ENCODE data around the gene ANKIB1. TPM values are rescaled to one million over a fixed set of nuclear protein-coding genes. Genes with fewer than 3 reads are reported as not detected.

ANKIB1 gene, protein sequence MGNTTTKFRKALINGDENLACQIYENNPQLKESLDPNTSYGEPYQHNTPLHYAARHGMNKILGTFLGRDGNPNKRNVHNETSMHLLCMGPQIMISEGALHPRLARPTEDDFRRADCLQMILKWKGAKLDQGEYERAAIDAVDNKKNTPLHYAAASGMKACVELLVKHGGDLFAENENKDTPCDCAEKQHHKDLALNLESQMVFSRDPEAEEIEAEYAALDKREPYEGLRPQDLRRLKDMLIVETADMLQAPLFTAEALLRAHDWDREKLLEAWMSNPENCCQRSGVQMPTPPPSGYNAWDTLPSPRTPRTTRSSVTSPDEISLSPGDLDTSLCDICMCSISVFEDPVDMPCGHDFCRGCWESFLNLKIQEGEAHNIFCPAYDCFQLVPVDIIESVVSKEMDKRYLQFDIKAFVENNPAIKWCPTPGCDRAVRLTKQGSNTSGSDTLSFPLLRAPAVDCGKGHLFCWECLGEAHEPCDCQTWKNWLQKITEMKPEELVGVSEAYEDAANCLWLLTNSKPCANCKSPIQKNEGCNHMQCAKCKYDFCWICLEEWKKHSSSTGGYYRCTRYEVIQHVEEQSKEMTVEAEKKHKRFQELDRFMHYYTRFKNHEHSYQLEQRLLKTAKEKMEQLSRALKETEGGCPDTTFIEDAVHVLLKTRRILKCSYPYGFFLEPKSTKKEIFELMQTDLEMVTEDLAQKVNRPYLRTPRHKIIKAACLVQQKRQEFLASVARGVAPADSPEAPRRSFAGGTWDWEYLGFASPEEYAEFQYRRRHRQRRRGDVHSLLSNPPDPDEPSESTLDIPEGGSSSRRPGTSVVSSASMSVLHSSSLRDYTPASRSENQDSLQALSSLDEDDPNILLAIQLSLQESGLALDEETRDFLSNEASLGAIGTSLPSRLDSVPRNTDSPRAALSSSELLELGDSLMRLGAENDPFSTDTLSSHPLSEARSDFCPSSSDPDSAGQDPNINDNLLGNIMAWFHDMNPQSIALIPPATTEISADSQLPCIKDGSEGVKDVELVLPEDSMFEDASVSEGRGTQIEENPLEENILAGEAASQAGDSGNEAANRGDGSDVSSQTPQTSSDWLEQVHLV
- total RNA-seq, result 10 to 100 TPM; 44.1 to 53.3 (median 44.9) TPM

DNA sequence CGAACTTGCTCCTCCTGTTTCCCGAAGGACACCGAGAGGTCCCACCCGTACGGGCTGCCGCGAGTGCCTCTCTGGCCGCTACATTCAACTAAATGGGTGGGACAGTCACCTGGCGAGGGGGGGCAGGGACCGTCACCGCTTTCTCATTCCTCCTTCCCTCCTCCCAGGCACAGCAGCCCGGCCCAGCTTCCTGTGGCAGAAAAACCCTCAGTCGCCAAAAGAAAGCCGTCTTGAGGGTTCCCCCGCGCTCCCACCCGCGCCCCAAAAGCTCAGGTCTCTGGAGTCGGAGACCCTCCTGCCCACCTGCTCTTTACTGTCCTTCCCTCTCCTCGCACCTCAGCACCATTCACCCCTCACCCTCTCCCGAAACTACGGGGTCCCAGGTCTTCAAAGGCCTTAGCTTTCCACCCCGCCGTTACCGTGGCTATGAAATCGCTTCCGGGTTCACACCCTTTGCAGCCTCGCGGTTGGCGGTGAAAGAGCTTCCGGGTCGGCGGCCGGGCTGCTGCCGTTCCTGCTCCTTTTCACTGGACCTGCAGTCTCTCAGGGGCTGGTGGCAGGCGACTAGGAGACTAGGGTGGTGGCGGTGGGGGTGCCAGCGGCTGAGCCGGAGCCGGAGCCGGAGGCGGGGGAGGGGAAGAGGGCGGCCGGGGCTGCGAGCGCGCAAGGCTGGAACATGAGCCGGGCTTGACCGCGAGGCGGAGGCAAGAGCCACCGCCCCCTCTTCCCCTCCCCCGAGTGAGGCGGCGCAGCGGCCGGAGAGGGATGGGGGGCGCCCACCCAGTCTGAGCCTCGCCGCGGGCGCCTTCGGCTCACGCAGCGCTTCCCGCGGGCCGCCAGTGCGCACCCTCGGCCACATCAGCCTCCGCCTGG is at the start of gene ANKIB1, which contains the start of gene KRIT1:
TSS of gene ANKIB1 (plus strand) at position 488 of the 873 bp plus-strand sequence. CDS start 49,005 bp downstream, outside the sequence.
TSS of gene KRIT1 (minus strand) at position 428 of the 873 bp plus-strand sequence. CDS start 3,779 bp downstream, outside the sequence.
- intact Hi-C loops (cut with DNase I), result loop anchor here (5.0 kb wide), 1 partner anchor 207 kb away; no protein-coding TSS in a partner anchor
- no peaks in the 10 kb centered on the region for H3K9me3 ChIP-seq
- TF ChIP-seq POLR2A (IDR thresholded peaks at IDR 0.05) (peak; percentile 15 to 66), CTCF (IDR thresholded peaks at IDR 0.05) (peak in 2 of 6 experiments; percentile 15 to 27)
- DNase-seq, result peak; percentile 90 to 91
- H3K4me1 ChIP-seq, result peaks cover 19 to 28% of the 10 kb centered on the region in 2 donors
- peak within 1 kb of the TSS; percentile 77 to 97 (median 92) for H3K4me3 ChIP-seq (replicated peaks in 1 of 3)
- no peaks in the 10 kb centered on the region for H3K36me3 ChIP-seq
- WGBS, 2 donors, result 0 to 1% methylated on average over 32 to 38 of the region's 71 CpGs
- H3K27me3 ChIP-seq, result no peaks in the 10 kb centered on the region
- H3K27ac ChIP-seq, result peak within 1 kb of the TSS; percentile 77 to 95 (median 86)

DNA sequence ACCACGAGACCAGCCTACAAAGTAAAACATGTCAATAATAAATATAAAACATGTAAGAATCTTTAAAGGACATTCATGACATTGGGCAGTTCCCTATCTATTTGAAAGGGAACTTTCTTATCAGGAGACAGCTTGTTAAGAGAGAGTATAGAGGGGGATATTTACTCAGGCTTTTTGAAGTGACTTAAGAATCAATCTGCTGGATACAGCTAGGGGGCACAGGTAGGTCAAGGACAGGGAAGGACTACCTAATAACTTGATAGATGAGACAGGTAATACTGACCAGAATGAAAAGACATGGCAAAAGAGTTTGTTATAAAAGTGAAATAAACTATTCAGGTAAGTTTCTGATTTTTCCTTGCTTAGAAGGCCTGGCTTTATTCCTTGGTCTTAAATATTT is 45.0 kb upstream of the ANKIB1 start:
- no peaks in the 10 kb centered on the region for H3K9me3 ChIP-seq
- no peak for TF ChIP-seq POLR2A (IDR thresholded peaks at IDR 0.05)
- TF ChIP-seq CTCF (IDR thresholded peaks at IDR 0.05), result peak in 1 of 6 experiments; percentile 9
- H3K27ac ChIP-seq, result no peak overlapping the region
- no peak overlapping the region for H3K4me3 ChIP-seq (replicated peaks in 1 of 3)
- WGBS, 2 donors, result 96 to 100% methylated on average over 1 of the region's 1 CpG
- no peaks in the 10 kb centered on the region for H3K27me3 ChIP-seq
- no peak for DNase-seq
- H3K4me1 ChIP-seq, result no peaks in the 10 kb centered on the region
- peaks cover 19 to 28% of the 10 kb centered on the region in 2 donors for H3K36me3 ChIP-seq
- intact Hi-C loops (cut with DNase I), result no loop called here

DNA sequence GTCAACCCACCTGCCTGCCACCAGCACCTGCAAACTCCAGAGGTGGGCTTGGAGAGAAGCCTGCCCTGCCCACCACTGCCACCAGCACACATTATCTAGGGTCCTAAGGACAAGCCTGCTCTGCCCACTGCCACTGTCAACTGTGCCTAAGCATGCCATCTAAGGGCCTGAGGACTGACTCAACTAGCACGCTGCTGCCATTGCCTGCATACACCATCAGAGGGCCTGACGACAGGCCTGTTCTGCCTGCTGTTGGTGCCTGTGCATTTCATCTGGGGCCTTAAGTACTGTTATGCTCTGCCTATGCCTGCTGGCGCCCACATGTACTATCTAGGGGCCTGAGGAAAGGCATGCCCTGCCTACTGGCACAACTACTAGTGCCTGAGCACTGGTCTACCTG is 39.8 kb upstream of the ANKIB1 start:
- no peak overlapping the region for H3K27ac ChIP-seq
- intact Hi-C loops (cut with DNase I), result no loop called here
- H3K27me3 ChIP-seq, result no peaks in the 10 kb centered on the region
- H3K36me3 ChIP-seq, result peaks cover 11 to 18% of the 10 kb centered on the region in 2 donors
- whole genome bisulfite sequencing, 2 donors, result 100% methylated on average over 1 of the region's 3 CpGs
- H3K4me3 ChIP-seq (replicated peaks in 1 of 3), result no peak overlapping the region
- DNase-seq, result no peak
- TF ChIP-seq POLR2A (IDR thresholded peaks at IDR 0.05) (no peak), CTCF (IDR thresholded peaks at IDR 0.05) (no peak)
- no peaks in the 10 kb centered on the region for H3K4me1 ChIP-seq
- no peaks in the 10 kb centered on the region for H3K9me3 ChIP-seq

- DNase-seq, result no peak
- no peak overlapping the region for H3K27ac ChIP-seq
- no peak overlapping the region for H3K4me3 ChIP-seq (replicated peaks in 1 of 3)
- H3K9me3 ChIP-seq, result no peaks in the 10 kb centered on the region
- H3K4me1 ChIP-seq, result no peaks in the 10 kb centered on the region
- TF ChIP-seq CTCF (IDR thresholded peaks at IDR 0.05) (no peak), POLR2A (IDR thresholded peaks at IDR 0.05) (no peak)
- no peaks in the 10 kb centered on the region for H3K27me3 ChIP-seq
- intact Hi-C loops (cut with DNase I), result no loop called here
- WGBS, 2 donors, result 88 to 96% methylated on average over 1 of the region's 1 CpG
- peaks cover 17 to 18% of the 10 kb centered on the region in 2 donors for H3K36me3 ChIP-seq
These were observed 39.1 kb upstream of the ANKIB1 start for GRCh38 chr7:92206672-92207071.
